Loucy (cell line): ENCODE results near the gene CRTAC1.

ENCODE experiments used
- CTCF ChIP-seq: fragments of 200-600 bp; sonication (generic); conservative IDR thresholded peaks from 2 replicates; pipeline ENCODE4 v1.5.1; 2014; ENCODE audit warnings: mild to moderate bottlenecking, antibody characterized with exemption, low read length
- EZH2phosphoT487 ChIP-seq: fragments of 200-600 bp; IDR thresholded peaks from 2 replicates; pipeline ENCODE4 v1.6.1; 2018; ENCODE audit warnings: antibody characterized with exemption, mild to moderate bottlenecking, moderate library complexity, borderline replicate concordance

GRCh38 chr10:97849103-97849686 is 181.2 kb downstream of the CRTAC1 start:
- TF ChIP-seq CTCF (no peak), EZH2phosphoT487 (no peak)
